ENCODE data around the gene OR1A1.
"Not testable (repeated sequence)": the region's sequence is repeated elsewhere in the genome, so short reads cannot be mapped to it uniquely, and the experiment has no call there.

OR1A1 gene

GRCh38 chr17:3207367-3207766 lies at the start of gene OR1A1:
Gene OR1A1, plus strand, starts transcription at chr17:3207667. Its CDS starts 7,954 bp downstream, at chr17:3215621.
- no peak for DNase-seq (ENCODE audit: low spot score)

GRCh38 chr17:3167574-3167973 lies 39.9 kb upstream of the OR1A1 start:
- DNase-seq (ENCODE audit: low spot score), result no peak

GRCh38 chr17:3189961-3190360 lies 17.5 kb upstream of the OR1A1 start:
- DNase-seq (ENCODE audit: low spot score), result no peak

GRCh38 chr17:3197219-3197618 lies 10.2 kb upstream of the OR1A1 start, which contains the start of gene OR1A2:
Gene OR1A2, plus strand, starts transcription at chr17:3197519. Its CDS starts 0 bp downstream, at chr17:3197519.
- no peak for DNase-seq (ENCODE audit: low spot score)

GRCh38 chr17:3208484-3208883 lies 1.0 kb downstream of the OR1A1 start:
- no peak for DNase-seq (ENCODE audit: low spot score)

- DNase-seq (ENCODE audit: low spot score), result no peak
Observed at GRCh38 chr17:3213001-3213400, 5.5 kb downstream of the OR1A1 start.

GRCh38 chr17:3213587-3213986 lies 6.1 kb downstream of the OR1A1 start:
- DNase-seq (ENCODE audit: low spot score), result no peak

GRCh38 chr17:3219978-3220377 lies 12.5 kb downstream of the OR1A1 start:
- not testable (repeated sequence) for DNase-seq (ENCODE audit: low spot score)

GRCh38 chr17:3221850-3222249 lies 14.4 kb downstream of the OR1A1 start:
- no peak for DNase-seq (ENCODE audit: low spot score)

- DNase-seq (ENCODE audit: low spot score), result no peak
Observed at GRCh38 chr17:3222505-3222904, 15.0 kb downstream of the OR1A1 start.

GRCh38 chr17:3224721-3225352 lies 17.4 kb downstream of the OR1A1 start:
- not testable (repeated sequence) for DNase-seq (ENCODE audit: low spot score)

- not testable (repeated sequence) for DNase-seq (ENCODE audit: low spot score)
Observed at GRCh38 chr17:3232300-3232699, 24.8 kb downstream of the OR1A1 start.

GRCh38 chr17:3238685-3239084 lies 31.2 kb downstream of the OR1A1 start:
- DNase-seq (ENCODE audit: low spot score), result not testable (repeated sequence)

GRCh38 chr17:3241044-3241443 lies 33.6 kb downstream of the OR1A1 start:
- not testable (repeated sequence) for DNase-seq (ENCODE audit: low spot score)

- not testable (repeated sequence) for DNase-seq (ENCODE audit: low spot score)
Observed at GRCh38 chr17:3244841-3245240, 37.4 kb downstream of the OR1A1 start.

- DNase-seq (ENCODE audit: low spot score), result not testable (repeated sequence)
Observed at GRCh38 chr17:3249013-3249412, 41.5 kb downstream of the OR1A1 start.

GRCh38 chr17:3256575-3256974 lies 49.1 kb downstream of the OR1A1 start:
- DNase-seq (ENCODE audit: low spot score), result no peak

- no peak for DNase-seq (ENCODE audit: low spot score)
Observed at GRCh38 chr17:3260163-3260562, 52.7 kb downstream of the OR1A1 start.

GRCh38 chr17:3260600-3260999 lies 53.1 kb downstream of the OR1A1 start:
- DNase-seq (ENCODE audit: low spot score), result no peak

All from CD4-positive, alpha-beta T cell treated with Interleukin-15 for 4 hours (primary cell).